Measurements from ENCODE around the gene CRB1. TPM values are rescaled to one million over a fixed set of nuclear protein-coding genes. Genes with fewer than 3 reads are reported as not detected.

Gene CRB1
- total RNA-seq, 1 experiment from 2014 or later = not detected

- Histone ChIP-seq H2AFZ (ENCODE audit: low read length) (no peak overlapping the region), H3K79me2 (ENCODE audit: insufficient read depth, low read length) (no peaks in the 10 kb centered on the region), H3K4ac (ENCODE audit: low read depth, low read length) (no peak overlapping the region), H2BK12ac (ENCODE audit: insufficient read length, low read depth, low read length) (no peak overlapping the region), H3K14ac (ENCODE audit: insufficient read depth, low read length) (no peak overlapping the region), H2BK120ac (ENCODE audit: low read depth, low read length, poor library complexity, severe bottlenecking) (no peak overlapping the region), H4K91ac (ENCODE audit: insufficient read length, low read depth, low read length) (no peak overlapping the region), H3T11ph (ENCODE audit: low read length) (no peak overlapping the region), H3K27me3 (ENCODE audit: insufficient read depth, low read length) (no peaks in the 10 kb centered on the region), H3K23me2 (ENCODE audit: insufficient read length, low read depth, low read length, poor library complexity, severe bottlenecking) (no peaks in the 10 kb centered on the region), H3K27ac (ENCODE audit: insufficient read length, low read depth, low read length) (no peak overlapping the region), H3K4me1 (ENCODE audit: insufficient read depth, low read length) (no peaks in the 10 kb centered on the region), H3K9ac (ENCODE audit: extremely low read depth, insufficient read length, low read length) (no peak overlapping the region), H2BK15ac (ENCODE audit: low read depth, low read length) (no peak overlapping the region), H2BK20ac (ENCODE audit: low read depth, low read length, poor library complexity, severe bottlenecking) (no peak overlapping the region), H3K18ac (ENCODE audit: insufficient read length, low read depth, low read length) (no peak overlapping the region), H3K56ac (ENCODE audit: insufficient read length, low read depth, low read length) (no peak overlapping the region), H4K5ac (ENCODE audit: insufficient read length, low read depth, low read length) (no peak overlapping the region), H3K4me2 (ENCODE audit: insufficient read depth, insufficient read length, low read length) (no peak overlapping the region), H4K20me1 (ENCODE audit: control insufficient read depth, insufficient read depth, insufficient read length) (no peaks in the 10 kb centered on the region), H3K79me1 (ENCODE audit: insufficient read depth, low read depth, low read length, poor library complexity, severe bottlenecking) (no peaks in the 10 kb centered on the region), H3K23ac (ENCODE audit: insufficient read length, low read depth, low read length) (no peak overlapping the region), H3K9me3 (ENCODE audit: control insufficient read depth, low read depth, low read length) (no peaks in the 10 kb centered on the region), H2BK5ac (ENCODE audit: insufficient read length, low read length) (no peak overlapping the region), H4K8ac (replicated peaks; ENCODE audit: insufficient read length, low read depth, low read length) (no peak overlapping the region), H2AK5ac (ENCODE audit: insufficient read length, low read length) (no peak overlapping the region)
- no peaks in the 10 kb centered on the region for H3K36me3 Mint-ChIP-seq (ENCODE audit: insufficient read depth in 1 of 3, low read depth in 3 of 3)
- no peaks in the 10 kb centered on the region for H3K27me3 Mint-ChIP-seq (ENCODE audit: low read depth)
- H3K4me1 Mint-ChIP-seq = no peaks in the 10 kb centered on the region
- H3K9me3 Mint-ChIP-seq = no peaks in the 10 kb centered on the region
- TF ChIP-seq CTCF (conservative IDR thresholded peaks at IDR 0.05) = no peak
- no peak overlapping the region for H3K4me3 Mint-ChIP-seq
- no CpG with 5 or more reads among the region's 1 CpG for WGBS (ENCODE audit: extremely low coverage, insufficient read length, low lambda C conversion rate)
- no peak for DNase-seq
- H3K27ac Mint-ChIP-seq = no peak overlapping the region
Measured at GRCh38 chr1:197374428-197374827, 106.4 kb downstream of the CRB1 start.
